ENCODE measurements around the gene CYP2C8. TPM values are rescaled to one million over a fixed set of nuclear protein-coding genes. Genes with fewer than 3 reads are reported as not detected.

CYP2C8 gene
- polyA plus RNA-seq, 1 donor (not counting 4 experiments of a cell fraction or from before 2014, with no cell fraction given), result 0.16 TPM

DNA sequence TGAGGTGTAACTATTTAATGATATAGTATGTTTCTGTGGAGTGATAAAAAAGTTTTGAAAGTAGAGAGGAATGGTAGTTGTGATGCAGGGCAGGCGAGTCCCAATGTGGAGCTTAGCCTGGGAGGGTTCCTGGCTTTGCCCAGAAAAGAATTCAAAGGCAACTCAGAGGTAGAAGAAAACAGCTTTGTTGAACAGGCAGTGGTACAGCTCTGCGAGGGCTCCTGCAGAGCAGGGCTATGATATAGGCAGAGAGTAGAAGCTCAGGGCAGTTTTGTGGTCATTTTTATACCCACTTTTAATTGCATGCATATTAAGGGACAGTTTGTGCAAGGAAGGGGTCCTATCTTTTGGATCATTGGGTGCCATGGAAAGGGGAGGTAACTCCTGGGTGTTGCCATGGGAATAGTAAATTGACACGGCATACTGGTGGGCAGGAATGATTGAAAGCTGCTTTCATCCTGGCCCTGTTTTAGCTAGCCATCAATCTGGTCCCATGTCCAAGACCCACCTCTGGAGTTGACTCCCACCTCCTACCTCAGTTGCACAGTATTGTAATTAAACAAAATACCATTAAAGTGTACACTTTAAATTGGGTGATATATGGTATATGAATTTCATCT lies 12.4 kb downstream of the CYP2C8 start:
- TF ChIP-seq, protein P1, sequence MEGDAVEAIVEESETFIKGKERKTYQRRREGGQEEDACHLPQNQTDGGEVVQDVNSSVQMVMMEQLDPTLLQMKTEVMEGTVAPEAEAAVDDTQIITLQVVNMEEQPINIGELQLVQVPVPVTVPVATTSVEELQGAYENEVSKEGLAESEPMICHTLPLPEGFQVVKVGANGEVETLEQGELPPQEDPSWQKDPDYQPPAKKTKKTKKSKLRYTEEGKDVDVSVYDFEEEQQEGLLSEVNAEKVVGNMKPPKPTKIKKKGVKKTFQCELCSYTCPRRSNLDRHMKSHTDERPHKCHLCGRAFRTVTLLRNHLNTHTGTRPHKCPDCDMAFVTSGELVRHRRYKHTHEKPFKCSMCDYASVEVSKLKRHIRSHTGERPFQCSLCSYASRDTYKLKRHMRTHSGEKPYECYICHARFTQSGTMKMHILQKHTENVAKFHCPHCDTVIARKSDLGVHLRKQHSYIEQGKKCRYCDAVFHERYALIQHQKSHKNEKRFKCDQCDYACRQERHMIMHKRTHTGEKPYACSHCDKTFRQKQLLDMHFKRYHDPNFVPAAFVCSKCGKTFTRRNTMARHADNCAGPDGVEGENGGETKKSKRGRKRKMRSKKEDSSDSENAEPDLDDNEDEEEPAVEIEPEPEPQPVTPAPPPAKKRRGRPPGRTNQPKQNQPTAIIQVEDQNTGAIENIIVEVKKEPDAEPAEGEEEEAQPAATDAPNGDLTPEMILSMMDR (optimal IDR thresholded peaks at IDR 0.05 in 1 of 3, IDR thresholded peaks at IDR 0.05 in 1 of 3, conservative IDR thresholded peaks at IDR 0.05 in 1 of 3; ENCODE audit: extremely low read depth in 1 of 3, insufficient read depth in 2 of 3, low read length in 3 of 3), result no peak
- no peak for TF ChIP-seq EZH2 (IDR thresholded peaks at IDR 0.05; ENCODE audit: low read length)
- dilution Hi-C loops (cut with MboI; ENCODE audit: extremely low pct_ligation_motif_present, low sequenced_read_pairs), result no loop called here
- Histone ChIP-seq H3K9me3 (ENCODE audit: control insufficient read depth, low read depth, low read length) (no peaks in the 10 kb centered on the region), H3K4me3 (ENCODE audit: control insufficient read depth in 2 of 3, extremely low read depth in 1 of 3, insufficient read depth in 2 of 3, low read depth in 1 of 3, low read length in 3 of 3) (no peak overlapping the region), H3K27ac (ENCODE audit: control insufficient read depth, insufficient read depth, low read length) (no peak overlapping the region), H3K9ac (ENCODE audit: control insufficient read depth, extremely low read depth, insufficient read depth, low read length) (no peak overlapping the region), H3K79me2 (ENCODE audit: control insufficient read depth, insufficient read depth, low read length) (no peaks in the 10 kb centered on the region), H3K36me3 (ENCODE audit: control insufficient read depth in 2 of 2, extremely low read depth in 1 of 2, insufficient read depth in 2 of 2, low read length in 2 of 2) (no peaks in the 10 kb centered on the region), H3K4me1 (ENCODE audit: control insufficient read depth, extremely low read depth, insufficient read depth, low read length) (no peaks in the 10 kb centered on the region), H4K20me1 (ENCODE audit: control insufficient read depth, extremely low read depth, insufficient read depth, low read length) (no peaks in the 10 kb centered on the region), H3K4me2 (ENCODE audit: control insufficient read depth, extremely low read depth, insufficient read depth, low read depth, low read length) (no peak overlapping the region), H2AFZ (ENCODE audit: control insufficient read depth, low read length) (no peak overlapping the region), H3K27me3 (ENCODE audit: control insufficient read depth, extremely low read depth, insufficient read depth, low read length) (no peaks in the 10 kb centered on the region), H3K9me1 (ENCODE audit: control insufficient read depth, extremely low read depth, insufficient read depth, low read length) (no peaks in the 10 kb centered on the region)
- FAIRE-seq (no peak), DNase-seq (ENCODE audit: low read depth, low spot score) (no peak)

DNA sequence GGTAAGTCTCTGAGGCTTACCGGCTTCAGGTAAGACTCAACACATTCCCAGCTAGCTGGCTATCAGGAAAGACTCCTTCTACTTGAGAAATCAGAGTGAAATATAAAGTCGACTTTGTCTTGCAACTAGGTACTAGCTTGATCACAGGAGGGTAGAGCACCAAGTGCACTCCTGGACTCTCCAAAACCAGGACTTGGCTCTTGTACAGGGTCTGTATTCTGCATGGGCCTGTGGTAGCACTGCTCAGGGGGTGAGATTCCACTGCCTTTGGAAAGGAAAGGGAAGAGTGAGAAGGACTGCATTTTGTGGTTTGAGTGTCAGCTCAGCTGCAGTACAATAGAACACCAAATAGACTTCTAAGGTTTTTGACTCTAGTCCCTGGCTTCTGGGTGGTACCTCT lies 19.4 kb downstream of the CYP2C8 start:
- Histone ChIP-seq H2AFZ (ENCODE audit: control insufficient read depth, low read length) (no peak overlapping the region), H4K20me1 (ENCODE audit: control insufficient read depth, extremely low read depth, insufficient read depth, low read length) (no peaks in the 10 kb centered on the region), H3K9me3 (ENCODE audit: control insufficient read depth, low read depth, low read length) (no peaks in the 10 kb centered on the region), H3K27ac (ENCODE audit: control insufficient read depth, insufficient read depth, low read length) (no peak overlapping the region), H3K4me2 (ENCODE audit: control insufficient read depth, extremely low read depth, insufficient read depth, low read depth, low read length) (no peak overlapping the region), H3K36me3 (ENCODE audit: control insufficient read depth in 2 of 2, extremely low read depth in 1 of 2, insufficient read depth in 2 of 2, low read length in 2 of 2) (no peaks in the 10 kb centered on the region), H3K9ac (ENCODE audit: control insufficient read depth, extremely low read depth, insufficient read depth, low read length) (no peak overlapping the region), H3K79me2 (ENCODE audit: control insufficient read depth, insufficient read depth, low read length) (no peaks in the 10 kb centered on the region), H3K27me3 (ENCODE audit: control insufficient read depth, extremely low read depth, insufficient read depth, low read length) (no peaks in the 10 kb centered on the region), H3K4me1 (ENCODE audit: control insufficient read depth, extremely low read depth, insufficient read depth, low read length) (no peaks in the 10 kb centered on the region), H3K9me1 (ENCODE audit: control insufficient read depth, extremely low read depth, insufficient read depth, low read length) (no peaks in the 10 kb centered on the region), H3K4me3 (ENCODE audit: control insufficient read depth in 2 of 3, extremely low read depth in 1 of 3, insufficient read depth in 2 of 3, low read depth in 1 of 3, low read length in 3 of 3) (no peak overlapping the region)
- DNase-seq (ENCODE audit: low read depth, low spot score) (no peak), FAIRE-seq (no peak)
- dilution Hi-C loops (cut with MboI; ENCODE audit: extremely low pct_ligation_motif_present, low sequenced_read_pairs), result no loop called here
- TF ChIP-seq, protein P1 (optimal IDR thresholded peaks at IDR 0.05 in 1 of 3, IDR thresholded peaks at IDR 0.05 in 1 of 3, conservative IDR thresholded peaks at IDR 0.05 in 1 of 3; ENCODE audit: extremely low read depth in 1 of 3, insufficient read depth in 2 of 3, low read length in 3 of 3), result no peak
- TF ChIP-seq EZH2 (IDR thresholded peaks at IDR 0.05; ENCODE audit: low read length), result no peak
